HepG2 (cell line): ENCODE results near the gene CTRL. TPM values are rescaled to one million over a fixed set of nuclear protein-coding genes. Genes with fewer than 3 reads are reported as not detected.

ENCODE experiments used
- AKAP8 ChIP-seq: sonication (generic); formaldehyde crosslinking; IDR thresholded peaks from 2 replicates; pipeline ENCODE4 v1.5.1; 2020; ENCODE audit warnings: mild to moderate bottlenecking, missing genetic modification reagents
- ARID4A ChIP-seq: sonication (generic); formaldehyde crosslinking; IDR thresholded peaks from 2 replicates; pipeline ENCODE4 v1.5.0; 2020; ENCODE audit warnings: mild to moderate bottlenecking, missing genetic modification reagents, borderline replicate concordance
- CBX1 ChIP-seq: IDR thresholded peaks from one replicate; pipeline ENCODE4 v1.6.1; 2016; ENCODE audit warnings: antibody characterized with exemption, low read depth
- GLMP ChIP-seq: sonication (generic); formaldehyde crosslinking; IDR thresholded peaks from 2 replicates; pipeline ENCODE4 v1.9.0; 2021; ENCODE audit warnings: missing genetic modification reagents, mild to moderate bottlenecking, borderline replicate concordance
- HDAC6 ChIP-seq: fragments of 200-600 bp; sonication (generic); IDR thresholded peaks from 2 replicates; pipeline ENCODE4 v1.7.0; 2017; ENCODE audit warnings: mild to moderate bottlenecking, antibody characterized with exemption, low read length, low read depth
- RBM39 ChIP-seq: fragments of 200-400 bp; formaldehyde crosslinking; IDR thresholded peaks from one replicate; pipeline ENCODE4 v1.6.1; 2018; ENCODE audit warnings: antibody characterized with exemption, mild to moderate bottlenecking, low read depth, low read length; ENCODE audit not compliant: poor library complexity, severe bottlenecking
- SMAD3 ChIP-seq: sonication (generic); formaldehyde crosslinking; IDR thresholded peaks from 2 replicates; pipeline ENCODE4 v1.4.0; 2020; ENCODE audit warnings: missing genetic modification reagents
- SRF ChIP-seq: IDR thresholded peaks from 2 replicates; pipeline ENCODE4 v1.6.1; 2011; ENCODE audit warnings: mild to moderate bottlenecking, low read depth, low read length, moderate library complexity
- TSC22D2 ChIP-seq: sonication (generic); formaldehyde crosslinking; IDR thresholded peaks from 2 replicates; pipeline ENCODE4 v1.5.1; 2020; ENCODE audit warnings: missing genetic modification reagents, mild to moderate bottlenecking, borderline replicate concordance
- ZNF335 ChIP-seq: sonication (generic); formaldehyde crosslinking; IDR thresholded peaks from 2 replicates; pipeline ENCODE4 v1.4.0; 2020; ENCODE audit warnings: missing genetic modification reagents
- ZNF383 ChIP-seq: sonication (generic); formaldehyde crosslinking; IDR thresholded peaks from 2 replicates; pipeline ENCODE4 v1.4.0; 2020; ENCODE audit warnings: missing genetic modification reagents, mild to moderate bottlenecking, borderline replicate concordance
- ZNF557 ChIP-seq: sonication (generic); formaldehyde crosslinking; IDR thresholded peaks from 2 replicates; pipeline ENCODE4 v1.4.0; 2020; ENCODE audit warnings: missing genetic modification reagents
- ZNF577 ChIP-seq: sonication (generic); formaldehyde crosslinking; IDR thresholded peaks from 2 replicates; pipeline ENCODE4 v1.4.0; 2020; ENCODE audit warnings: mild to moderate bottlenecking, low read depth, missing genetic modification reagents, borderline replicate concordance
- polyA plus RNA-seq, 8 experiments: library from polyadenylated mRNA; depleted of rRNA in 3 of 8; stranded (reverse) in 7 of 8; unstranded in 1 of 8; fragments of >200 nt; fragmentation: Illumina TruSeq in 4 of 8; extraction: Trizol in 4 of 8; gene quantifications; 2 replicates each; pipeline versions ENCODE4 v1.2.1 to v1.2.3, GENCODE V29; 2011 to 2016; ENCODE audit warnings: low read depth in 4 of 8, missing spikeins in 1 of 8, mixed read lengths in 1 of 8; ENCODE audit not compliant: insufficient read depth in 1 of 8
- total RNA-seq, 5 experiments: library from RNA; depleted of rRNA; stranded (reverse); fragments of >200 nt; fragmentation: Illumina TruSeq; extraction: Trizol; gene quantifications; 2 replicates each; pipeline ENCODE4 v1.2.3, GENCODE V29; 2016; ENCODE audit warnings: low read depth in 1 of 5
- TF ChIP-seq, protein P1 (sequence below): sonication (generic); formaldehyde crosslinking; IDR thresholded peaks from 2 replicates; pipeline ENCODE4 v1.8.0; 2022; ENCODE audit warnings: missing genetic modification reagents, mild to moderate bottlenecking, borderline replicate concordance

The CTRL gene
- total and polyA plus RNA-seq, 2 of the 13 experiments (the other 11 are each of a cell fraction or from before 2014, with no cell fraction given): 1.9 to 2.7 TPM

GRCh38 chr16:67966549-67967182, 35.0 kb upstream of the CTRL start (continued):
- TF ChIP-seq GLMP (CRISPR knock-in tag) (no peak), SRF (no peak), AKAP8 (CRISPR knock-in tag) (no peak; the same call in 1 of the 2 replicates), CBX1 (no peak), ZNF383 (no peak), SMAD3 (CRISPR knock-in tag) (no peak), ZNF577 (CRISPR knock-in tag) (no peak), ZNF335 (CRISPR knock-in tag) (peak; percentile 57; the same call in 1 of the 2 replicates), TSC22D2 (CRISPR knock-in tag) (0 out of 2 replicates have a peak, but pooled peaks have one; percentile 17), ARID4A (CRISPR knock-in tag) (peak; percentile 14; the same call in 1 of the 2 replicates), HDAC6 (no peak), RBM39 (peak; percentile 19), ZNF557 (CRISPR knock-in tag) (no peak; the same call in 1 of the 2 replicates)
- TF ChIP-seq, protein P1, sequence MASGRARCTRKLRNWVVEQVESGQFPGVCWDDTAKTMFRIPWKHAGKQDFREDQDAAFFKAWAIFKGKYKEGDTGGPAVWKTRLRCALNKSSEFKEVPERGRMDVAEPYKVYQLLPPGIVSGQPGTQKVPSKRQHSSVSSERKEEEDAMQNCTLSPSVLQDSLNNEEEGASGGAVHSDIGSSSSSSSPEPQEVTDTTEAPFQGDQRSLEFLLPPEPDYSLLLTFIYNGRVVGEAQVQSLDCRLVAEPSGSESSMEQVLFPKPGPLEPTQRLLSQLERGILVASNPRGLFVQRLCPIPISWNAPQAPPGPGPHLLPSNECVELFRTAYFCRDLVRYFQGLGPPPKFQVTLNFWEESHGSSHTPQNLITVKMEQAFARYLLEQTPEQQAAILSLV: no peak
